NT2/D1 (cell line): ENCODE data around the gene RAB27A.

Experiments used
- YY1 ChIP-seq: IDR thresholded peaks from 2 replicates; pipeline ENCODE4 v1.6.1; 2011; ENCODE audit not compliant: insufficient read length, insufficient read depth
- ZNF274 ChIP-seq: IDR thresholded peaks from 2 replicates; pipeline ENCODE4 v1.6.1; 2011; ENCODE audit warnings: mild to moderate bottlenecking, low read depth, low read length

DNA sequence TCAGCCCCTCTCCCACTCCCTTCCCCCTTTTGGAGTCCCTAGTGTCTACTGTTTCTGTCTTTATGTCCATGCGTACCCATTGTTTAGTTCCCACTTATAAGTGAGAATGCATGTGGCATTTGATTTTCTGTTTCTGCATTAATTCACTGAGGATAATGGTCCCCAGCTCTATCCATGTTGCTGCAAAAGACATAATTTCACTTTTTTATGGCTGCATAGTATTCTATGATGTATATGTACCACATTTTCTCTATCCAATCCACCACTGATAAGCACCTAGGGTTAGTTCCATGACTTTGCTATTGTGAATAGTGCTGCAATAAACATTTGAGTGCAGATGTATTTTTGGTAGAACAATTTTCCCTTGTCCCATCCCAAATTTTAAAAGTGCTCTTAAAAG, 58.7 kb downstream of the RAB27A start:
- TF ChIP-seq ZNF274: no peak
- no peak for TF ChIP-seq YY1
